Ectodermal cell (in vitro differentiated cells): ENCODE measurements around the gene SATB2.

Experiments used
- H3K27ac ChIP-seq: 2 replicates; pipeline ENCODE4 v1.7.0; 2013; ENCODE audit warnings: mild to moderate bottlenecking, low read depth, low read length; ENCODE audit not compliant: insufficient read depth, poor library complexity, severe bottlenecking
- H3K27me3 ChIP-seq: 2 replicates; pipeline ENCODE4 v1.7.0; 2013; ENCODE audit warnings: mild to moderate bottlenecking, low read length; ENCODE audit not compliant: insufficient read depth, control insufficient read depth, poor library complexity, severe bottlenecking
- H3K36me3 ChIP-seq: one replicate; pipeline ENCODE4 v1.7.0; 2013; ENCODE audit warnings: low read length; ENCODE audit not compliant: control insufficient read depth, insufficient read depth
- H3K4me1 ChIP-seq: one replicate; pipeline ENCODE4 v1.7.0; 2013; ENCODE audit warnings: low read length; ENCODE audit not compliant: control insufficient read depth, insufficient read depth
- H3K4me3 ChIP-seq: 2 replicates; pipeline ENCODE4 v1.7.0; 2013; ENCODE audit warnings: low read depth, low read length, control low read depth; ENCODE audit not compliant: insufficient read depth
- H3K9me3 ChIP-seq: 2 replicates; pipeline ENCODE4 v1.7.0; 2013; ENCODE audit warnings: mild to moderate bottlenecking, low read length, moderate library complexity; ENCODE audit not compliant: control insufficient read depth
- whole genome bisulfite sequencing, 2 experiments: methylation state at CpG; one replicate each; pipeline ENCODE4 v1.1.7; 2013; ENCODE audit warnings: missing lambda C conversion rate in 2 of 2; 5-methylcytosine and 5-hydroxymethylcytosine counted together

SATB2 gene

GRCh38 chr2:199405241-199405640 lies 52.5 kb downstream of the SATB2 start:
- H3K4me1 ChIP-seq: no peaks in the 10 kb centered on the region
- no peak overlapping the region for H3K4me3 ChIP-seq
- no peaks in the 10 kb centered on the region for H3K9me3 ChIP-seq
- H3K36me3 ChIP-seq: no peaks in the 10 kb centered on the region
- no peak overlapping the region for H3K27ac ChIP-seq
- no peaks in the 10 kb centered on the region for H3K27me3 ChIP-seq

- 100% methylated on average over 1 of the region's 1 CpG; no CpG with 5 or more reads in 1 of the 2 experiments for WGBS, 2 experiments
These were observed 52.9 kb downstream of the SATB2 start for GRCh38 chr2:199404841-199405240.

GRCh38 chr2:199395311-199395710 lies 62.4 kb downstream of the SATB2 start:
- no peak overlapping the region for H3K4me3 ChIP-seq
- no peaks in the 10 kb centered on the region for H3K27me3 ChIP-seq
- H3K4me1 ChIP-seq: no peaks in the 10 kb centered on the region
- no peak overlapping the region for H3K27ac ChIP-seq
- no peaks in the 10 kb centered on the region for H3K36me3 ChIP-seq
- no peaks in the 10 kb centered on the region for H3K9me3 ChIP-seq

More at GRCh38 chr2:199404841-199405240, 52.9 kb downstream of the SATB2 start:
- no peaks in the 10 kb centered on the region for H3K27me3 ChIP-seq
- no peaks in the 10 kb centered on the region for H3K9me3 ChIP-seq
- no peak overlapping the region for H3K4me3 ChIP-seq
- H3K27ac ChIP-seq: no peak overlapping the region
- H3K36me3 ChIP-seq: no peaks in the 10 kb centered on the region
- no peaks in the 10 kb centered on the region for H3K4me1 ChIP-seq

- no peaks in the 10 kb centered on the region for H3K36me3 ChIP-seq
- no peaks in the 10 kb centered on the region for H3K4me1 ChIP-seq
- no peaks in the 10 kb centered on the region for H3K9me3 ChIP-seq
- H3K4me3 ChIP-seq: no peak overlapping the region
- WGBS, 2 experiments: 86 to 89% methylated on average over 1 of the region's 1 CpG
- no peak overlapping the region for H3K27ac ChIP-seq
- no peaks in the 10 kb centered on the region for H3K27me3 ChIP-seq
These were observed 65.4 kb downstream of the SATB2 start for GRCh38 chr2:199392363-199392762.

- no peaks in the 10 kb centered on the region for H3K27me3 ChIP-seq
- H3K27ac ChIP-seq: no peak overlapping the region
- H3K4me1 ChIP-seq: no peaks in the 10 kb centered on the region
- no peaks in the 10 kb centered on the region for H3K9me3 ChIP-seq
- no peak overlapping the region for H3K4me3 ChIP-seq
- WGBS, 2 experiments: 100% methylated on average over 1 of the region's 1 CpG
- H3K36me3 ChIP-seq: no peaks in the 10 kb centered on the region
These were observed 68.9 kb downstream of the SATB2 start for GRCh38 chr2:199388728-199389268.

- H3K9me3 ChIP-seq: no peaks in the 10 kb centered on the region
- no peaks in the 10 kb centered on the region for H3K36me3 ChIP-seq
- no peak overlapping the region for H3K4me3 ChIP-seq
- no peak overlapping the region for H3K27ac ChIP-seq
- no peaks in the 10 kb centered on the region for H3K27me3 ChIP-seq
- H3K4me1 ChIP-seq: no peaks in the 10 kb centered on the region
- 95 to 100% methylated on average over 1 of the region's 1 CpG for WGBS, 2 experiments
These were observed 73.7 kb downstream of the SATB2 start for GRCh38 chr2:199384043-199384442.

- no peaks in the 10 kb centered on the region for H3K9me3 ChIP-seq
- H3K27me3 ChIP-seq: no peaks in the 10 kb centered on the region
- H3K36me3 ChIP-seq: no peaks in the 10 kb centered on the region
- 93 to 95% methylated on average over 4 of the region's 4 CpGs for WGBS, 2 experiments
- no peak overlapping the region for H3K27ac ChIP-seq
- no peak overlapping the region for H3K4me3 ChIP-seq
- H3K4me1 ChIP-seq: no peaks in the 10 kb centered on the region
These were observed 74.7 kb downstream of the SATB2 start for GRCh38 chr2:199383021-199383420.

GRCh38 chr2:199382091-199382490 lies 75.6 kb downstream of the SATB2 start:
- WGBS, 2 experiments: 89 to 93% methylated on average over 6 of the region's 6 CpGs

GRCh38 chr2:199381531-199381930 lies 76.2 kb downstream of the SATB2 start:
- Histone ChIP-seq H3K4me3 (no peak overlapping the region), H3K36me3 (no peaks in the 10 kb centered on the region), H3K27me3 (no peaks in the 10 kb centered on the region), H3K4me1 (no peaks in the 10 kb centered on the region), H3K9me3 (no peaks in the 10 kb centered on the region), H3K27ac (no peak overlapping the region)
- 95 to 98% methylated on average over 6 of the region's 6 CpGs for WGBS, 2 experiments

More at GRCh38 chr2:199382091-199382490, 75.6 kb downstream of the SATB2 start:
- Histone ChIP-seq H3K4me3 (no peak overlapping the region), H3K4me1 (no peaks in the 10 kb centered on the region), H3K9me3 (no peaks in the 10 kb centered on the region), H3K27ac (no peak overlapping the region), H3K36me3 (no peaks in the 10 kb centered on the region), H3K27me3 (no peaks in the 10 kb centered on the region)

GRCh38 chr2:199378948-199379650 lies 78.6 kb downstream of the SATB2 start:
- WGBS, 2 experiments: 94 to 100% methylated on average over 1 to 2 of the region's 2 CpGs

More at GRCh38 chr2:199378948-199379650, 78.6 kb downstream of the SATB2 start:
- Histone ChIP-seq H3K27ac (no peak overlapping the region), H3K4me1 (no peaks in the 10 kb centered on the region), H3K27me3 (no peaks in the 10 kb centered on the region), H3K9me3 (no peaks in the 10 kb centered on the region), H3K4me3 (no peak overlapping the region), H3K36me3 (no peaks in the 10 kb centered on the region)
